Measurements from ENCODE around the gene LIMD2. TPM values are rescaled to one million over a fixed set of nuclear protein-coding genes. Genes with fewer than 3 reads are reported as not detected.

The LIMD2 gene
- total and polyA plus RNA-seq, 2 experiments from 2014 or later, result 98.8 to 105 TPM

DNA sequence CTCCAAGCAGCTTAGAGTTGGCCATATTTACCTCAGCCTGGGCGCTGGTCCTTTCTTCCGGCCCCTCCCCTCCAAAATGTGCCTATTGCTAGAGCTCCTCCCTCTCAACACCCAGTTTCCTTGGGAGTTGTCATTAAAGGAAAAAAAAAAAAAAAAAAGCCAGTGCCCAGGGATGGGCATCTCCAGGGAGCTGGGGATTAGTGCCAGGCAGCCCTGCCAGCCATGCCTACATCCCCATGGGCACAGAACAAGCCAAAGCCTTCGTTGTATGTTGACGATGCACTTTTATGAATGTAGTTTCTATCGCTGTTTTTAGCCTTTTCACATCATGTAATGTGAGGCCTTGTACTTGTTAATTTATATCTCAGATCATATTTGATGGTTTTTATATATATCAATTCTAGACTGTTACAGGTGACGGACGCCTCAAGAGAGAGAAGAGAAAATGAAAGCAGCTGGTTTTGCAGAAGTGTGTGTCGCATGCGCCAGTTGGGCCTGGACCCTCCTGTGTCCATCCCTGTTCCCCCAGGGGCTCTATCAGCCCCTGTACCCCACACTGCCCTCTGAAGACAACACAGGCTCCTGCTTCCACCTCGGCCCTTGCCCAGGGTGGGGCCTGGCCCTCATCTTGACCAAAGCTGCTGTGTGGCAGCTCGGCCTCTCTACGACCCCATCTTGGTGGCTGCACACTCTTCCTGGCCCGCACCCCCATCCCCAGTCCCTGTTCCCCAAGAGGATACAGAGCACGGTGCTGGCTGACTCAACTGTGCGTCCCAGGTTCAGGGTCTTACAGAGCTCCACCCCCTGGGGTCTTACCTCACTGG lies 4.8 kb downstream of the LIMD2 start (continued):
- TF ChIP-seq, protein P1, sequence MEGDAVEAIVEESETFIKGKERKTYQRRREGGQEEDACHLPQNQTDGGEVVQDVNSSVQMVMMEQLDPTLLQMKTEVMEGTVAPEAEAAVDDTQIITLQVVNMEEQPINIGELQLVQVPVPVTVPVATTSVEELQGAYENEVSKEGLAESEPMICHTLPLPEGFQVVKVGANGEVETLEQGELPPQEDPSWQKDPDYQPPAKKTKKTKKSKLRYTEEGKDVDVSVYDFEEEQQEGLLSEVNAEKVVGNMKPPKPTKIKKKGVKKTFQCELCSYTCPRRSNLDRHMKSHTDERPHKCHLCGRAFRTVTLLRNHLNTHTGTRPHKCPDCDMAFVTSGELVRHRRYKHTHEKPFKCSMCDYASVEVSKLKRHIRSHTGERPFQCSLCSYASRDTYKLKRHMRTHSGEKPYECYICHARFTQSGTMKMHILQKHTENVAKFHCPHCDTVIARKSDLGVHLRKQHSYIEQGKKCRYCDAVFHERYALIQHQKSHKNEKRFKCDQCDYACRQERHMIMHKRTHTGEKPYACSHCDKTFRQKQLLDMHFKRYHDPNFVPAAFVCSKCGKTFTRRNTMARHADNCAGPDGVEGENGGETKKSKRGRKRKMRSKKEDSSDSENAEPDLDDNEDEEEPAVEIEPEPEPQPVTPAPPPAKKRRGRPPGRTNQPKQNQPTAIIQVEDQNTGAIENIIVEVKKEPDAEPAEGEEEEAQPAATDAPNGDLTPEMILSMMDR (conservative IDR thresholded peaks at IDR 0.05; ENCODE audit: low read depth in 2 of 2), result no peak
- TF ChIP-seq, protein P2, sequence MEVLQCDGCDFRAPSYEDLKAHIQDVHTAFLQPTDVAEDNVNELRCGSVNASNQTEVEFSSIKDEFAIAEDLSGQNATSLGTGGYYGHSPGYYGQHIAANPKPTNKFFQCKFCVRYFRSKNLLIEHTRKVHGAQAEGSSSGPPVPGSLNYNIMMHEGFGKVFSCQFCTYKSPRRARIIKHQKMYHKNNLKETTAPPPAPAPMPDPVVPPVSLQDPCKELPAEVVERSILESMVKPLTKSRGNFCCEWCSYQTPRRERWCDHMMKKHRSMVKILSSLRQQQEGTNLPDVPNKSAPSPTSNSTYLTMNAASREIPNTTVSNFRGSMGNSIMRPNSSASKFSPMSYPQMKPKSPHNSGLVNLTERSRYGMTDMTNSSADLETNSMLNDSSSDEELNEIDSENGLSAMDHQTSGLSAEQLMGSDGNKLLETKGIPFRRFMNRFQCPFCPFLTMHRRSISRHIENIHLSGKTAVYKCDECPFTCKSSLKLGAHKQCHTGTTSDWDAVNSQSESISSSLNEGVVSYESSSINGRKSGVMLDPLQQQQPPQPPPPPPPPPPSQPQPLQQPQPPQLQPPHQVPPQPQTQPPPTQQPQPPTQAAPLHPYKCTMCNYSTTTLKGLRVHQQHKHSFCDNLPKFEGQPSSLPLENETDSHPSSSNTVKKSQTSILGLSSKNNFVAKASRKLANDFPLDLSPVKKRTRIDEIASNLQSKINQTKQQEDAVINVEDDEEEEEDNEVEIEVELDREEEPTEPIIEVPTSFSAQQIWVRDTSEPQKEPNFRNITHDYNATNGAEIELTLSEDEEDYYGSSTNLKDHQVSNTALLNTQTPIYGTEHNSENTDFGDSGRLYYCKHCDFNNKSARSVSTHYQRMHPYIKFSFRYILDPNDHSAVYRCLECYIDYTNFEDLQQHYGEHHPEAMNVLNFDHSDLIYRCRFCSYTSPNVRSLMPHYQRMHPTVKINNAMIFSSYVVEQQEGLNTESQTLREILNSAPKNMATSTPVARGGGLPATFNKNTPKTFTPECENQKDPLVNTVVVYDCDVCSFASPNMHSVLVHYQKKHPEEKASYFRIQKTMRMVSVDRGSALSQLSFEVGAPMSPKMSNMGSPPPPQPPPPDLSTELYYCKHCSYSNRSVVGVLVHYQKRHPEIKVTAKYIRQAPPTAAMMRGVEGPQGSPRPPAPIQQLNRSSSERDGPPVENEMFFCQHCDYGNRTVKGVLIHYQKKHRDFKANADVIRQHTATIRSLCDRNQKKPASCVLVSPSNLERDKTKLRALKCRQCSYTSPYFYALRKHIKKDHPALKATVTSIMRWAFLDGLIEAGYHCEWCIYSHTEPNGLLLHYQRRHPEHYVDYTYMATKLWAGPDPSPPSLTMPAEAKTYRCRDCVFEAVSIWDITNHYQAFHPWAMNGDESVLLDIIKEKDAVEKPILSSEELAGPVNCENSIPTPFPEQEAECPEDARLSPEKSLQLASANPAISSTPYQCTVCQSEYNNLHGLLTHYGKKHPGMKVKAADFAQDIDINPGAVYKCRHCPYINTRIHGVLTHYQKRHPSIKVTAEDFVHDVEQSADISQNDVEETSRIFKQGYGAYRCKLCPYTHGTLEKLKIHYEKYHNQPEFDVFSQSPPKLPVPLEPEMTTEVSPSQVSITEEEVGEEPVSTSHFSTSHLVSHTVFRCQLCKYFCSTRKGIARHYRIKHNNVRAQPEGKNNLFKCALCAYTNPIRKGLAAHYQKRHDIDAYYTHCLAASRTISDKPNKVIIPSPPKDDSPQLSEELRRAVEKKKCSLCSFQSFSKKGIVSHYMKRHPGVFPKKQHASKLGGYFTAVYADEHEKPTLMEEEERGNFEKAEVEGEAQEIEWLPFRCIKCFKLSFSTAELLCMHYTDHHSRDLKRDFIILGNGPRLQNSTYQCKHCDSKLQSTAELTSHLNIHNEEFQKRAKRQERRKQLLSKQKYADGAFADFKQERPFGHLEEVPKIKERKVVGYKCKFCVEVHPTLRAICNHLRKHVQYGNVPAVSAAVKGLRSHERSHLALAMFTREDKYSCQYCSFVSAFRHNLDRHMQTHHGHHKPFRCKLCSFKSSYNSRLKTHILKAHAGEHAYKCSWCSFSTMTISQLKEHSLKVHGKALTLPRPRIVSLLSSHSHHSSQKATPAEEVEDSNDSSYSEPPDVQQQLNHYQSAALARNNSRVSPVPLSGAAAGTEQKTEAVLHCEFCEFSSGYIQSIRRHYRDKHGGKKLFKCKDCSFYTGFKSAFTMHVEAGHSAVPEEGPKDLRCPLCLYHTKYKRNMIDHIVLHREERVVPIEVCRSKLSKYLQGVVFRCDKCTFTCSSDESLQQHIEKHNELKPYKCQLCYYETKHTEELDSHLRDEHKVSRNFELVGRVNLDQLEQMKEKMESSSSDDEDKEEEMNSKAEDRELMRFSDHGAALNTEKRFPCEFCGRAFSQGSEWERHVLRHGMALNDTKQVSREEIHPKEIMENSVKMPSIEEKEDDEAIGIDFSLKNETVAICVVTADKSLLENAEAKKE (CRISPR knock-in tag; IDR thresholded peaks at IDR 0.05), result no peak
- TF ChIP-seq EZH2phosphoT487 (IDR thresholded peaks at IDR 0.05; ENCODE audit: unreplicated experiment), result no peak

DNA sequence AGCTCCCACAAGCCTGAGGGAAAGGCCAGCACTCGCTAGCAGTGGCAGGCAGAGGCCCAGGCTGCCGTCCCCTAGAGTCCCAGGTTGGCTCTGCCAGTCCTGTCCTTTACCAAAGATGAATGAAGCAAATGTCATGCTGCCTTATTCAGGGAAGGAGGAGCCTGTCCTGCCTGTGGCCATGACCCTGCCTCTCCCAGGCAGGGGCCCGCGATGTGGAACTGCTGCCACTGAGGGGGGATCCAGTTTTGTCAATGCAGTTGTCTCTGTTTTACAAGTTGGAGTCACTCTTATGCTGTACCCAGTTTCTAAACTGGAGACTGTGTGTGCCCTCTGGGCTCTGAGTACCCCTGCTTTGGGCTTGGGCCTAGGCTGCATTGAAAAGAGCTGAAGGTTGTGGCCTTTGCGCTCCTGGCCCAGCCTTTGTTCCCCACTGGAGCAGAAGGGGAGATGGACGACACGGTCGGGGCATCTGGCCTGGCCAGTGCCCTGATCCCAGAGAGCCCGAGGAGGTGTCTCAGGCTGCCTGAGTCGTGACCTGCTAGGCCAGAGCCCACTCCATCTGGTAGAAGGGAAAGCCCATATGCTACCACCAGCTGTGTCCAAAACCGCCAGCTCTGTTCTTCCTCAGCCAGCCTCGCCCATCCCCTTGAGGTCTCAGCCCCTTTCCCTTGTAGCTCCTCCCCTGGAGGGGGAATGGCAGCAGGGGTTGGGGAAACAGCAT lies 5.5 kb downstream of the LIMD2 start:
- H3K36me3 Mint-ChIP-seq (ENCODE audit: low read depth), result peaks cover 30% of the 10 kb centered on the region
- Histone ChIP-seq H3F3A (replicated peaks; ENCODE audit: low read depth) (peaks cover 17% of the 10 kb centered on the region), H3K79me2 (replicated peaks; ENCODE audit: insufficient read depth) (no peaks in the 10 kb centered on the region), H3K4me3 (no peak overlapping the region), H2AFZ (no peak overlapping the region), H3K4me1 (ENCODE audit: insufficient read depth) (peaks cover 17% of the 10 kb centered on the region; the same call in 1 of the 2 replicates), H3K27ac (ENCODE audit: low read depth) (no peak overlapping the region), H3K4me2 (no peak overlapping the region), H3K36me3 (ENCODE audit: insufficient read depth) (no peaks in the 10 kb centered on the region), H4K20me1 (replicated peaks; ENCODE audit: insufficient read depth) (no peaks in the 10 kb centered on the region), H3K27me3 (ENCODE audit: insufficient read depth) (no peaks in the 10 kb centered on the region), H3K9me2 (ENCODE audit: insufficient read depth) (no peaks in the 10 kb centered on the region)
- H3K9me3 Mint-ChIP-seq, result no peaks in the 10 kb centered on the region; the same call in 2 of the 3 replicates
- ATAC-seq (peak; percentile 14), DNase-seq (ENCODE audit: low spot score) (peak; percentile 64)
- peaks cover 37% of the 10 kb centered on the region; the same call in 2 of the 3 replicates for H3K4me1 Mint-ChIP-seq
- no peak overlapping the region for H3K27ac Mint-ChIP-seq
- peaks cover 16% of the 10 kb centered on the region for H3K27me3 Mint-ChIP-seq (ENCODE audit: insufficient read depth, low read depth, poor library complexity)
- no peak overlapping the region for H3K4me3 Mint-ChIP-seq
- no peak for TF ChIP-seq JUNB (IDR thresholded peaks at IDR 0.05; ENCODE audit: unreplicated experiment)
- TF ChIP-seq NANOG (IDR thresholded peaks at IDR 0.05; ENCODE audit: borderline replicate concordance), result no peak
